Subcutaneous adipose tissue (tissue), 4 donors: Measurements from ENCODE around the gene DLK1. TPM values are rescaled to one million over a fixed set of nuclear protein-coding genes. Genes with fewer than 3 reads are reported as not detected.

ENCODE experiments used
- CTCF ChIP-seq: fragments of 450-650 bp; IDR thresholded peaks from one replicate; pipeline ENCODE4 v1.5.1; 2016; ENCODE audit warnings: low read depth, mild to moderate bottlenecking, control low read depth, antibody characterized with exemption, moderate library complexity
- total RNA-seq, 4 donors: library from RNA; depleted of rRNA; stranded (reverse); fragments of >200 nt; gene quantifications; one replicate each; pipeline ENCODE4 v1.1.0, GENCODE V29; 2016

The DLK1 gene
- total RNA-seq, 4 donors from 2014 or later: not detected

- TF ChIP-seq CTCF: no peak
Measured at GRCh38 chr14:100723830-100724437, 2.8 kb upstream of the DLK1 start.

- no peak for TF ChIP-seq CTCF
Measured at GRCh38 chr14:100724536-100724935, 2.2 kb upstream of the DLK1 start.

GRCh38 chr14:100725587-100726387 lies 905 bp upstream of the DLK1 start:
- TF ChIP-seq CTCF: no peak

- TF ChIP-seq CTCF: no peak
Measured at GRCh38 chr14:100727086-100727872, 587 bp downstream of the DLK1 start.

- TF ChIP-seq CTCF: no peak
Measured at GRCh38 chr14:100727873-100728240, 1.2 kb downstream of the DLK1 start.

- TF ChIP-seq CTCF: no peak
Measured at GRCh38 chr14:100728962-100729361, 2.3 kb downstream of the DLK1 start.

- TF ChIP-seq CTCF: no peak
Measured at GRCh38 chr14:100729982-100730381, 3.3 kb downstream of the DLK1 start.
